Dermis microvascular lymphatic vessel endothelial cell (primary cell): ENCODE measurements around the gene NHLRC4. TPM values are rescaled to one million over a fixed set of nuclear protein-coding genes. Genes with fewer than 3 reads are reported as not detected.

Experiments
- DNase-seq, 2 donors: peaks; one replicate each; pipeline versions ENCODE4 v3.0.0 to v3.0.0-alpha.2; 2010; ENCODE audit warnings: low read depth in 2 of 2
- total RNA-seq: library from RNA; depleted of rRNA; stranded (reverse); fragments of >200 nt; gene quantifications from 2 replicates; pipeline ENCODE4 v1.2.1, GENCODE V29; 2014

Gene NHLRC4
- total RNA-seq: 1.3 and 3.0 TPM in 2 replicates

DNA sequence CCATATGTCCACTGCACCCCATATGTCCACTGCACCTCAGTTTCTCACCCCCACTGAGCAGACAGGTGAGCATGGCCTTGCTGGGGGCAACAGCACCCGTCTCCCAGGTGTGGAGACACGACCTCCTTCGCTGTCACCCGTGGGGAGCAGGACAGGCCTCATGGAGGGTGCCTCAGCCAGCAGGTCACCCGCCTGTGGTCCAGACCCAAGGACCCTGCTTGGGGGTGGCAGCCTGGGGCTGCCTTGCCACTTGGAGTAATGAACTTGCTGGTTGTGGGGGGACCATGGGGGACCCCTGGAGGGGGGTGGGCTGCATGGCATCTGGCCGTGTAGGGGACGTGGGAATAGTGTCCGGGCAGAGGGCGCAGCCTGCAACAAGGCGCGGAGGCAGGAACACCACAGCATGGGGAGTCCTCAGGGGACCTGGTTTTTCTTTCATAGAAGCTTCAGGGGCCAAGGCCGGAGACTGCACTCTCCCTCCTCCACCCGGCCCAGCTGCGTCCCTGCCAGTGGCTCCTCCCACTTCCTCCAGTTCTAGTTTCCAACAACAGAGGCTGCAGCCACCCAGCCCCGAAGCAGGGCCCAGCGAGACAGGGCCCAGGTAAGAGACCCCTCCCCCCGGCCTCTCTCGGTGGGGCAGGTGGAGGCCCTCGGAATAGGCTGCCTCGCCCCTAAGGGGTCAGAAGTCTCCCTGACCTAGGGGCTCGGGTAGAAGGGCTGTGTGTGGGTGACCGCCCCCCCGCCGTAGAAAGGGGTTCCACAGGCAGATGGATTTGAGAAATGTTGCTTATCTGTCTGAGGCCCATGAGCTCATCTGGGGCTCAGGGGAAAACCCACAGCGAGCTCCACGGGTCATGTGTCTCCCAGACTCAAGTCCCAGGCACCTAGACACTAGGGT is at the start of gene NHLRC4:
Gene NHLRC4, plus strand, starts transcription at position 531 of the 898 bp plus-strand sequence. CDS start 1,043 bp downstream, outside the sequence.
- peak in 1 of 2 donors; percentile 72 for DNase-seq

DNA sequence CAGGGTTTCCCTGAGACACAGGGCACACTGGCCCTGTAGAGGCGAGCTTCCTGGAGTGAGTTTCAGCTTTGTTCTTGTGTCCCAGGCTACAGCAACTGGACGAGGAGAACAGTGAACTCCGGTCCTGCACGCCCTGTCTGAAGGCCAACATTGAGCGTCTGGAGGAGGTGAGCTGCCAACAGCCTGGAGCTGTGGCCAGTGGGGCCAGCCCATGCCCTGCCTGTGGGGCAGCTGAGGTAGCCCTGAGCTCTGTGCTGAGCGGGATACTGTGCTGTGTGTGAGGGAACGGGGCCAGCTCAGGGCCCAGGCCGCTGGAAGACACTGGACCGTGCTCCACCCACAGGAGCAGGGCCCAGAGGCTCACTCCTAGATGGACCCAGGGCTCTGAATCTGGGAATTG is 47.9 kb upstream of the NHLRC4 start:
- DNase-seq: no peak

GRCh38 chr16:519425-519824 is 47.4 kb upstream of the NHLRC4 start:
- no peak for DNase-seq

DNA sequence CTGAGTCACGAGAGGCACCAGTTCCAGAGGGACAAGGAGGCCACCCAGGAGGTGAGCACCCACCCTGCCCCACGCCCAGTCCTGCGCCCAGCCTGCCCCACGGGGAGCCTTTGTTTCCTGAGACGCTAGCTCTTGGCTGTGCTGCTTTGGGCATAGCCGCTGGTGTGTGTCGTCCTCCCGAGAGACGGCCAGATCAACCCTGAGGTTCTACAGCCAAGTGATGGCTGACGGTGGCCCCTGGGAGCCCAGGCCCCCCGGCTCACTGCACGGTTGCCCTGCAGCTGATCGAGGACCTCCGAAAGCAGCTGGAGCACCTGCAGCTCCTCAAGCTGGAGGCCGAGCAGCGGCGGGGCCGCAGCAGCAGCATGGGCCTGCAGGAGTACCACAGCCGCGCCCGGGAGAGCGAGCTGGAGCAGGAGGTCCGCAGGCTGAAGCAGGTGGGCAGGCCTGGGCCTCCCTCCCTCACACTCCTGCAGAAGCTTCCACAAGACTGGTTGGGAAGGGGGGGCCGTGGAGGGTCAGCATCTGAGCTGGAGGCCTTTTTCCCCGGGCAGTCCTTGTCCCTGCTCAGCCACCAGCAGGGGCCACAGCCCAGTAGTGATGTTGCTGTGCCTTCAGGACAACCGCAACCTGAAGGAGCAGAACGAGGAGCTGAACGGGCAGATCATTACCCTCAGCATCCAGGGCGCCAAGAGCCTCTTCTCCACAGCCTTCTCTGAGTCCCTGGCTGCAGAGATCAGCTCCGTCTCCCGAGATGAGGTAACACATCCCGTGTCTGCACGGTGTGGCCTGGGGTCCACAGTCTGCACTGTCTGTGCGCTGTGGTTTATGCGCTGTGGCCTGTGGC is 46.7 kb upstream of the NHLRC4 start:
- no peak for DNase-seq

DNA sequence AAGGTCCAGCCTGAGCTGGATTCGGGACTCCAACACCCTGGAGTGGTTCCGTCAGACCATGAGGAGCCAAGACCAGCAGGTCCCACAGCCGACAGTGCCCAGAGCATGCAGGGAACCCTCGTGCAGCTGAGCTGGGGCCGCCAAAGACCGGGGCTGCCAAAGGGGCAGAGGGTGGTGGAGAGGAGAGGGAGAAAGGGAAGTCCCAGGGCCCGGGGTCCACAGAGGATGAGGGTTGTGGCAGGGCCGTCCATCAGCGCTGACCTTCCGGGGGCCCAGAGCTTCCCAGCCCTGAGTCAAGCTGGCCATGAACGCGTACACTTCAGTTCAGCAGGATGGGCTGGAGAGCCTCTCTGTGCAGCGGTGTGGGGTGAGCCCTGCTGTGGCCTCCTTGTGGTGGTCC is 46.0 kb upstream of the NHLRC4 start:
- DNase-seq: no peak

- no peak for DNase-seq
Measured at GRCh38 chr16:521381-522210, 45.2 kb upstream of the NHLRC4 start.

DNA sequence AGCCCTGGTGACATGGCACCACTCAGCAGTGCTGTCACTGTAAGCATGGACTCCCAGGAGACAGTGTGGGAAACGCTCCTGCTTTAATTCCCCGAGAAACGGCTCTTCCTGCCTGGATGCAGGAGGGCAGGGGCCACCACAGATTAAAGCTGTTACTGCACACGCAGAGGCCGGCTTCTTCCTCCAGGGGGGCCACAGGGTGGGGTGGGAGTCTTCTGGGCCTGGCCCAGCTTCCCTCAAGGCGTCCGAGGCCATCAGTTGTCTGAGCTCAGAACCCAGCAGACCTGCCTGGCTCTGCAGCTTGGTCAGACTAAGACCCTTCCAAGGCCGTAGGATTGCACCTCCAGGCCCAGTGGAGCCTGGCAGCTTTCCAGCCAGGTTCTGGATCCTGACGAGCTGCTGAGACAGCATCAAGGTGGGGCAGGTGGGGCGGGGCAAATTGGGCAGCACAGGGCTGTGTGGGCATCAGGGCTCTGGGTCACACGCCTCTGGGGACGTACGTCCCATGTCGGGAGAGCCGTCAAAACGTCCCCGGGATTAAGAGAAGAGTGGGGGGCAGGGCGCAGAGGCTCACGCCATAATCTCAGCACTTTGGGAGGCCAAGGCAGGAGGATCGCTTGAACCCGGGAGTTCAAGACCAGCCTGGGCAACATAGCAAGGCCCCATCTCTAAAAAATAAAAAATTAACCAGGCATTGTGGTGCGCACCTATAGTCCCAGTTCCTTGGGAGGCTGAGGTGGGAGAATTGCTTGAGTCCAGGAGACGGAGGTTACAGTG is 44.3 kb upstream of the NHLRC4 start:
- DNase-seq: no peak

GRCh38 chr16:523097-523741 is 43.6 kb upstream of the NHLRC4 start:
- no peak for DNase-seq

GRCh38 chr16:524274-525040 is 42.3 kb upstream of the NHLRC4 start:
- no peak for DNase-seq

- DNase-seq: no peak
Measured at GRCh38 chr16:525123-525519, 41.7 kb upstream of the NHLRC4 start.

DNA sequence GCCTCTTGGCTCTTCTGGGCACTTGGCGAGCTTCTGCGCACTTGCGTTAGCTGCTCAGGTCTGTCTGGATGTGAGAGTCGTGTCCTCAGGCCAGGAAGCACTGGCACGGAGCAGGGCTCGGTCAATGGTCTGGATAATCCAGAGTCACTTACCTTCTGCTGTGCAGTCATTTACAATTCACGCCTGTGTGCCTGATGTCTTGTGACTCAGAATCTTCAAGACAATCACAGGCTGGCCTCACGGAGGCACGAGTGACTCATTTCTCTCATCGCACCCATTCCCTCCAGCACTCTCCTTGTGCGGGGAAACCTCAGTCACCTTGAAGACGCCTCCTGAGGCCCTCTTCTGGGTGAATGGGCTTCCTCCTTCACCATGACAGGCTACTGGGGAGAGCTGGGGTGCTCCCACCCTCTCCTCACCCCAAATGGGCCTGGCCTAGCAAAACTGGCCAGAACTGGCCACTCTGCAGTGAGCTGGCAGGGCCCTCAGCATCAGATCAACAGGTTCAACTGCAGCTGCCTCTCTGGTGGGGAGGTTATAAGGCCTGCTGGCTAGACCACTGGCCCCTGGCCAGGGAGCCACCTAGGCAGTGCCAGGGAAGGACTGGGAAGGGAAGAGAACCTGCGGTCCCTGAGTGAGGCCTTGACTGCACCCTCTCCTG is 41.2 kb upstream of the NHLRC4 start:
- peak in 1 of 2 donors; percentile 81 for DNase-seq

GRCh38 chr16:526181-527014 is 40.4 kb upstream of the NHLRC4 start:
- DNase-seq: no peak

GRCh38 chr16:527015-527903 is 39.5 kb upstream of the NHLRC4 start, which contains the start of gene CAPN15:
CAPN15 (plus strand) TSS chr16:527712; CDS start chr16:546839, 19,127 bp downstream.
- peak; percentile 61 to 91 for DNase-seq

DNA sequence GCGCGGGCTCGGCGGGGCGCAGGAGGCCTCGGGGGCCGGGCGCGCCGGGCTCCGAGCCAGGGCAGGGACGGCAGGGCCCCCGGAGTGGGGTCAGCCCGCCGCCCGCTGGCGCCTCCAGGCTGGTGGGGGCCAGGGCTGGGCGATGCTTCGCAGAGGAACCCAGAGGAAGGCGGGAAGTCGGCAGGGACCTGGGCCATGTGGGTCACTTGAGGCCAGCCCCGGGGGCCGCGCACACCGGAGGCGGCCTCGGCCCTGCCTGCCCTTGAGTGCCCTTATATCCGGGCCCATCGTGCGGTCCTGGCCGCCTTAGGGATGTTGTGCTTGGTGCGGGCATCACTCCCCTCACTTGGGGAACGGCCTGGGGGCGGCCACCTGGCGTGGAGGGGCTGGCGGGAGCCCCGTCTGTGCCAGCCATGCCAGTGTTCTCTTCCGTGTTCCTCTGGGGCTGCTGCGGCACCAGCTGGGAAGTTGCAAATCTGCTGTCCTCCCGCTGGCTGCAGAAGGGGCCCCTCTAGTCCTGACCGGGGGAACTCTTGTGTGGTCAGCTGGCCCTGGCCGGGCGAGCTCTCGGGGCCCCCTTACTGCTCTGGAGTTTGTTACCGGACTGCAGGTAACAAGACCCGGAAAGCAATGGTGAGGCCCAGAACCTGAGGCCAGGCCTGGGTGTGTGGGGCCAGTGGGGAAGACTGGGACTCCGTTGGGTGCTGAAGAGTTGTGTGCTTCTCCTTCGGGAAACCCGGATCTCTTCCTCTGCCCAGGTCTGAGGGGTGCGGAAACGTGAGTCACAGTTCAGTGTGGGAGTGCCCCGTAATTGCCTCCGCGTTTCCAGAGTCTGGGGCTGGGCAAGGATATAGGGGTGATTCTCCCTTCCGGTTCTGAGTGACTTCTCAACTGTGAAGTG is 38.4 kb upstream of the NHLRC4 start:
- DNase-seq: peak in 1 of 2 donors; percentile 61

DNA sequence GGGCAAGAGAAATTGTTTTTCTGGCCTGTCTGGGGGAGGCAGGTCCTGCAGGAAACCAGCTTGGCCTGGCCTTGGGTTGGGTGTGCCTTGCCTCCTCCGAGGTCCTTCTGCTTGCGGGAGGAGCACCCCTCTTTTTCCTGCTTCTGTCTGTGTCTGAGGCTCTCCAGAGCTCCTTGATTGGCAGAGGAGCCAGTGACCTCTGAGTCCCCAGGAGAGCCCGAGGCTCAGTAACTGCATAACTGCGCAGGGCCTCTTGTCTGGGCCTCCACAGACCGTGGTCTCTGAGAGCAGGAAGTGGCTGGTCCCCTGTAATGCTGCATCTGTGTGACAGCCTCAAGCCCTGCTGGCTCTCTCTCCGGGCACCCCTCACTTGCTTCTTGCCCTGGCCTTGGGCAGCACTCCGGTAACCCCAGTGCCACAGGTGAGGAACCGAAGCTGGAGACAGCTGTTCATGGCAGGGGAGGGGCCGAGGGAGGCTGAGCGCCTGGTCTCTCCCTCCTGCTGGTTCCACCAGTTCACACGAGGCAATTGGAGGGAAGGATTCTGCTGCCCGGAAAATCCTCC is 37.7 kb upstream of the NHLRC4 start:
- DNase-seq: peak in 1 of 2 donors; percentile 20
